B cell (primary cell): Measurements from ENCODE around the gene ZNF408. TPM values are rescaled to one million over a fixed set of nuclear protein-coding genes. Genes with fewer than 3 reads are reported as not detected.

Experiments
- ATAC-seq: fragments of 200-7000 bp; cut with Tn5 transposase; one replicate; pipeline ENCODE4 v1.10.0; 2021; ENCODE audit warnings: low read depth, mild to moderate bottlenecking, moderate number of reproducible peaks, moderate library complexity
- CTCF ChIA-PET: fragments of 350-600 bp; sonication (Branson Sonifier 250); formaldehyde crosslinking; loops from one replicate; lab custom pipeline; 2021; ENCODE audit warnings: antibody characterized with exemption, inconsistent platforms; lab: Charles Lee
- POLR2A ChIA-PET: fragments of 350-600 bp; sonication (Branson Sonifier 250); formaldehyde crosslinking; loops from one replicate; lab custom pipeline; 2021; ENCODE audit warnings: antibody characterized with exemption; lab: Charles Lee
- DNase-seq: peaks from one replicate; pipeline ENCODE4 v3.0.0; 2013
- H2AFZ ChIP-seq: 2 replicates; pipeline ENCODE4 v1.6.1; 2012; ENCODE audit warnings: mild to moderate bottlenecking, low read depth, low read length; ENCODE audit not compliant: insufficient read depth, poor library complexity, severe bottlenecking
- H3K27ac ChIP-seq, 2 donors: 1 replicate in 1 of 2; 2 replicates in 1 of 2; pipeline ENCODE4 v1.5.1; 2012 to 2013; ENCODE audit warnings: low read length in 2 of 2, mild to moderate bottlenecking in 2 of 2, moderate library complexity in 1 of 2
- H3K27me3 ChIP-seq, 4 experiments: fragments of 200-600 bp in 1 of 4; sonication (generic) in 1 of 4; replicated peaks in 1 of 4; 1 replicate in 2 of 4; 2 replicates in 2 of 4; pipeline versions ENCODE4 v1.6.1 to v1.7.0; 2013 to 2016; ENCODE audit warnings: low read length in 3 of 4, mild to moderate bottlenecking in 2 of 4, mixed read lengths in 1 of 4, moderate library complexity in 1 of 4; ENCODE audit not compliant: insufficient read depth in 4 of 4, control insufficient read depth in 3 of 4; ENCODE audit errors: control extremely low read depth in 1 of 4
- H3K36me3 ChIP-seq, 2 experiments: replicated peaks in 1 of 2; 1 replicate in 1 of 2; 2 replicates in 1 of 2; pipeline versions ENCODE4 v1.6.1 to v1.7.1; 2013; ENCODE audit warnings: low read length in 1 of 2; ENCODE audit not compliant: insufficient read depth in 2 of 2, control insufficient read depth in 1 of 2; ENCODE audit errors: control extremely low read depth in 1 of 2, extremely low read depth in 1 of 2
- H3K4me1 ChIP-seq, 2 donors: fragments of 200-600 bp in 1 of 2; sonication (generic) in 1 of 2; 1 replicate in 1 of 2; 2 replicates in 1 of 2; pipeline versions ENCODE4 v1.5.1 to v1.6.1; 2013 to 2017; ENCODE audit warnings: low read length in 2 of 2; ENCODE audit not compliant: control insufficient read depth in 2 of 2, insufficient read depth in 2 of 2
- H3K4me2 ChIP-seq: replicated peaks from 2 replicates; pipeline ENCODE3; 2012; ENCODE audit warnings: mild to moderate bottlenecking, low read depth, low read length; ENCODE audit not compliant: poor library complexity, severe bottlenecking
- H3K4me3 ChIP-seq, 5 experiments: fragments of 200-600 bp in 1 of 5; sonication (generic) in 1 of 5; 1 replicate in 3 of 5; 2 replicates in 2 of 5; pipeline versions ENCODE4 v1.5.1 to v1.7.0; 2011 to 2016; ENCODE audit warnings: low read length in 4 of 5, mild to moderate bottlenecking in 4 of 5, low read depth in 2 of 5, control low read depth in 1 of 5, moderate library complexity in 1 of 5; ENCODE audit not compliant: insufficient read depth in 1 of 5; ENCODE audit errors: control extremely low read depth in 1 of 5, extremely low read depth in 1 of 5
- H3K79me2 ChIP-seq: fragments of 200-600 bp; sonication (generic); one replicate; pipeline ENCODE4 v1.6.0; 2016; ENCODE audit warnings: low read length; ENCODE audit not compliant: control insufficient read depth, insufficient read depth
- H3K9ac ChIP-seq: fragments of 200-600 bp; sonication (generic); 2 replicates; pipeline ENCODE4 v1.6.1; 2017; ENCODE audit warnings: mild to moderate bottlenecking, low read length, moderate library complexity
- H3K9me3 ChIP-seq, 3 donors: one replicate each; pipeline versions ENCODE4 v1.6.1 to v1.7.1; 2013; ENCODE audit warnings: low read length in 2 of 3; ENCODE audit not compliant: control insufficient read depth in 2 of 3, insufficient read depth in 1 of 3; ENCODE audit errors: control extremely low read depth in 1 of 3
- H4K20me1 ChIP-seq: 2 replicates; pipeline ENCODE4 v1.6.0; 2012; ENCODE audit warnings: mild to moderate bottlenecking, low read length; ENCODE audit not compliant: insufficient read depth, control insufficient read depth, poor library complexity, severe bottlenecking
- H3K27ac Mint-ChIP-seq: one replicate; pipeline ENCODE4 v1.8.0; 2021; ENCODE audit warnings: mixed read lengths
- H3K27me3 Mint-ChIP-seq: one replicate; pipeline ENCODE4 v1.8.0; 2021; ENCODE audit warnings: mixed read lengths
- H3K4me1 Mint-ChIP-seq: one replicate; pipeline ENCODE4 v1.8.0; 2021; ENCODE audit warnings: mixed read lengths
- H3K4me3 Mint-ChIP-seq: one replicate; pipeline ENCODE4 v1.8.0; 2021; ENCODE audit warnings: mixed read lengths
- H3K9me3 Mint-ChIP-seq: one replicate; pipeline ENCODE4 v1.8.0; 2022; ENCODE audit warnings: mixed read lengths; ENCODE audit not compliant: insufficient read depth
- CTCF ChIP-seq: fragments of 200-600 bp; IDR thresholded peaks from one replicate; pipeline ENCODE4 v1.8.0; 2022; ENCODE audit warnings: antibody characterized with exemption, mild to moderate bottlenecking
- EZH2 ChIP-seq: IDR thresholded peaks from 2 replicates; pipeline ENCODE4 v1.6.1; 2012; ENCODE audit warnings: borderline replicate concordance, low read depth, mild to moderate bottlenecking, moderate library complexity, low read length; ENCODE audit not compliant: insufficient read depth, poor library complexity, severe bottlenecking
- WGBS: methylation state at CpG from one replicate; pipeline ENCODE4 v1.1.5; 2013; ENCODE audit warnings: missing lambda C conversion rate; ENCODE audit not compliant: insufficient coverage; 5-methylcytosine and 5-hydroxymethylcytosine counted together
- intact Hi-C: fragments of 100-400 bp; cut with micrococcal nuclease; formaldehyde crosslinking; loops from one replicate; pipeline ENCODE4 v1.10.0; 2022
- polyA plus RNA-seq: library from polyadenylated mRNA; depleted of rRNA; stranded (reverse); fragments of >200 nt; gene quantifications from 2 replicates; pipeline ENCODE4 v1.2.3, GENCODE V29; 2012
- total RNA-seq, 2 donors: library from RNA; stranded (reverse); fragments of 120-200 nt in 1 of 2; gene quantifications; 1 replicate in 1 of 2; 2 replicates in 1 of 2; pipeline versions ENCODE4 v1.2.3 to v1.2.4, GENCODE V29; 2013 to 2022

Gene ZNF408
- total and polyA plus RNA-seq, 2 donors (not counting 1 experiment from before 2014, with no cell fraction given), result 8.3 to 22.3 TPM

GRCh38 chr11:46719543-46720218, 18.9 kb downstream of the ZNF408 start:
- Histone ChIP-seq H2AFZ (no peak overlapping the region), H3K27ac (no peak overlapping the region), H3K4me3 (no peak overlapping the region), H3K9ac (no peak overlapping the region), H3K9me3 (no peaks in the 10 kb centered on the region), H3K79me2 (no peaks in the 10 kb centered on the region), H4K20me1 (no peaks in the 10 kb centered on the region), H3K4me2 (no peak overlapping the region), H3K27me3 (no peaks in the 10 kb centered on the region), H3K36me3 (no peaks in the 10 kb centered on the region), H3K4me1 (no peaks in the 10 kb centered on the region)
- POLR2A ChIA-PET, result no interaction called here
- 93% methylated on average over 25 of the region's 25 CpGs for WGBS
- CTCF ChIA-PET, result no interaction called here
- H3K27me3 Mint-ChIP-seq, result peaks cover 3% of the 10 kb centered on the region
- H3K4me3 Mint-ChIP-seq, result no peak overlapping the region
- TF ChIP-seq EZH2 (no peak), CTCF (no peak)
- DNase-seq, result no peak
- intact Hi-C loops, result no loop called here
- ATAC-seq, result no peak
- no peaks in the 10 kb centered on the region for H3K9me3 Mint-ChIP-seq
- H3K4me1 Mint-ChIP-seq, result no peaks in the 10 kb centered on the region
- no peak overlapping the region for H3K27ac Mint-ChIP-seq

DNA sequence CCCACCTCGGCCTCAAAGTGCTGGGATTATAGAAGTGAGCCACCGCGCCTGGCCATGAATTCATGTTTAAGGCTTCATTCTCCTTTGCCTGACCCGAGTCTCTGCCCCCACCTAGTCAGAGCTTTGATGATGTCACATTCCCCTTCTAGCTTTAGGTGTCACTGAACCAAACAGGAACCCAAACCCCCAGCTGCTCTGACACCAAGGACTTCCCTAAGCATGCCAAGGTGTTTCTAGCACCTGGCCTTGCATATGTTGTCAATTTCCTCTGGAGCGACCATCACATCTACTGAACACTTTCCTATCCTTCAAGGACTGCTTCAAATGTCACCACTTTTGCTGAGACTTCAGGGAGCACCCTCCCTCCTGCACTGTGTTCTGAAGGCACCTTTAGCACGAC, 20.5 kb downstream of the ZNF408 start:
- DNase-seq, result no peak
- Histone ChIP-seq H3K4me3 (no peak overlapping the region), H3K4me2 (no peak overlapping the region), H3K36me3 (no peaks in the 10 kb centered on the region), H3K4me1 (no peaks in the 10 kb centered on the region), H3K27me3 (no peaks in the 10 kb centered on the region), H4K20me1 (no peaks in the 10 kb centered on the region), H3K9me3 (no peaks in the 10 kb centered on the region), H2AFZ (no peak overlapping the region), H3K27ac (no peak overlapping the region), H3K79me2 (no peaks in the 10 kb centered on the region), H3K9ac (no peak overlapping the region)
- ChIA-PET POLR2A (no interaction called here), CTCF (no interaction called here)
- H3K4me3 Mint-ChIP-seq, result no peak overlapping the region
- H3K4me1 Mint-ChIP-seq, result no peaks in the 10 kb centered on the region
- TF ChIP-seq EZH2 (no peak), CTCF (no peak)
- no peaks in the 10 kb centered on the region for H3K9me3 Mint-ChIP-seq
- WGBS, result 82% methylated on average over 5 of the region's 6 CpGs
- no peak for ATAC-seq
- peaks cover 3% of the 10 kb centered on the region for H3K27me3 Mint-ChIP-seq
- intact Hi-C loops, result no loop called here
- H3K27ac Mint-ChIP-seq, result no peak overlapping the region
